HG03565 (cell line): ENCODE data around the gene UBL7.
"Not testable (repeated sequence)": the region's sequence is repeated elsewhere in the genome, so short reads cannot be mapped to it uniquely, and the experiment has no call there.

Experiments used
- ATAC-seq: cut with Tn5 transposase; IDR thresholded peaks from one replicate; pipeline ENCODE4 v1.9.1; 2021; ENCODE audit warnings: mild to moderate bottlenecking, moderate library complexity; ENCODE audit not compliant: unreplicated experiment

Gene UBL7

GRCh38 chr15:74464216-74464615 is 3.3 kb upstream of the UBL7 start:
- ATAC-seq, result no peak

GRCh38 chr15:74463634-74464033 is 2.7 kb upstream of the UBL7 start:
- no peak for ATAC-seq

GRCh38 chr15:74461847-74462511 is 1.0 kb upstream of the UBL7 start:
- ATAC-seq, result no peak

- ATAC-seq, result no peak
Measured at GRCh38 chr15:74460298-74460697, 662 bp downstream of the UBL7 start.

- not testable (repeated sequence) for ATAC-seq
Measured at GRCh38 chr15:74459798-74460197, 1.2 kb downstream of the UBL7 start.

- no peak for ATAC-seq
Measured at GRCh38 chr15:74458473-74458872, 2.5 kb downstream of the UBL7 start.

- not testable (repeated sequence) for ATAC-seq
Measured at GRCh38 chr15:74457036-74457435, 3.9 kb downstream of the UBL7 start.

- no peak for ATAC-seq
Measured at GRCh38 chr15:74454764-74455500, 6.0 kb downstream of the UBL7 start.

GRCh38 chr15:74453925-74454763 is 6.8 kb downstream of the UBL7 start:
- ATAC-seq, result no peak

GRCh38 chr15:74451861-74452835 is 8.8 kb downstream of the UBL7 start:
- ATAC-seq, result no peak

GRCh38 chr15:74451322-74451721 is 9.6 kb downstream of the UBL7 start:
- ATAC-seq, result no peak

GRCh38 chr15:74449643-74450205 is 11.2 kb downstream of the UBL7 start:
- ATAC-seq, result no peak

- ATAC-seq, result no peak
Measured at GRCh38 chr15:74449095-74449494, 11.9 kb downstream of the UBL7 start.

- ATAC-seq, result no peak
Measured at GRCh38 chr15:74445816-74446763, 14.9 kb downstream of the UBL7 start.

GRCh38 chr15:74444106-74445062 is 16.6 kb downstream of the UBL7 start:
- no peak for ATAC-seq

- no peak for ATAC-seq
Measured at GRCh38 chr15:74443100-74443909, 17.7 kb downstream of the UBL7 start.

GRCh38 chr15:74442604-74443003 is 18.4 kb downstream of the UBL7 start:
- no peak for ATAC-seq
